NT2/D1 (cell line): ENCODE measurements around the gene ARHGAP25.

ENCODE experiments used
- SUZ12 ChIP-seq: IDR thresholded peaks from 2 replicates; pipeline ENCODE4 v1.6.1; 2011; ENCODE audit not compliant: insufficient read length, insufficient read depth; ENCODE audit errors: extremely low read depth
- YY1 ChIP-seq: IDR thresholded peaks from 2 replicates; pipeline ENCODE4 v1.6.1; 2011; ENCODE audit not compliant: insufficient read length, insufficient read depth
- ZNF274 ChIP-seq: IDR thresholded peaks from 2 replicates; pipeline ENCODE4 v1.6.1; 2011; ENCODE audit warnings: mild to moderate bottlenecking, low read depth, low read length

GRCh38 chr2:68796295-68796905 is 61.8 kb downstream of the ARHGAP25 start:
- no peak for TF ChIP-seq ZNF274
- TF ChIP-seq SUZ12: no peak
- TF ChIP-seq YY1: no peak
